Occipital lobe (tissue), 2 donors: ENCODE data around the gene CPNE9. TPM values are rescaled to one million over a fixed set of nuclear protein-coding genes. Genes with fewer than 3 reads are reported as not detected.

ENCODE experiments used
- DNase-seq: peaks from one replicate; lab custom pipeline; 2025; lab: John Stamatoyannopoulos, UW
- total RNA-seq: library from RNA; depleted of rRNA; stranded (reverse); fragments of >200 nt; gene quantifications from one replicate; pipeline ENCODE4 v1.2.3, GENCODE V29; 2014

The CPNE9 gene
- total RNA-seq, 1 donor from 2014 or later: 0.31 TPM

DNA sequence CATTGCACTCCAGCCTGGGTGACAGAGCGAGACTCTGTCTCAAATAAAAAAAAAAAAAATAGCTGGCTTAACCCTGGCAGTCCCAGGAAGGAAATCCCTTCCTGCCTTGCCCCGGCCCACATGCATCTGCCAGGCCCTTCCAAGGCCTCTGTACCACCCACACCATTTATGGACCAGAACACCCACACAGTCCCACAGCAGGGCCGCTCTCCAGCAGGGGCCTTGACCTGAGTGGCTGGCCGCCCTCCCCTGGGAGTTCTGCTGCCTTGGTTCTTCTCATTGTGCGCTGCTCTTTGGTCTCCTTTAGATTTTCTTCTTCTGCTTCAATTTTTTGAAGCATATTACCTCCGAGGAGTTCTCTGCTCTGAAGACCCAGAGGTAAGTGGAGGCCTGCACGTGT, 16.1 kb upstream of the CPNE9 start:
- DNase-seq: no peak

DNA sequence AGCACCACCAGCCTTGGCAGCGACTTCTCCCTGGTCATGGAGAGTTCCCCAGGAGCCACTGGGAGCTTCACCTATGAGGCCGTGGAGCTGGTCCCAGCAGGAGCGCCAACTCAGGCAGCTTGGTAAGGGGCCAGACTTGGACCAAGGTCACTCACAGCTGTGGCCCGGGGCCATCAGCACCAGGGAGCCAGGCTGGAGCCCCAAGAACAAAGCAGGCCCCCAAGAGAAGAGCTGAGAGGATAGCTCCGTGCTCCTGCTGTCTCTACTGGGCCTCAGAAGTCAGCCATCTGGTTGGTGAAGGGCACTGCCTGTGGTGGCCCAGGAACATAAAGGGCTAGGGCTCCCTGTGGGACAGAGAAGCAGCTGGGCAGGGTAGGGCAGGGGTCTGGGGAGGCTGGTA, 14.7 kb upstream of the CPNE9 start:
- DNase-seq: no peak

DNA sequence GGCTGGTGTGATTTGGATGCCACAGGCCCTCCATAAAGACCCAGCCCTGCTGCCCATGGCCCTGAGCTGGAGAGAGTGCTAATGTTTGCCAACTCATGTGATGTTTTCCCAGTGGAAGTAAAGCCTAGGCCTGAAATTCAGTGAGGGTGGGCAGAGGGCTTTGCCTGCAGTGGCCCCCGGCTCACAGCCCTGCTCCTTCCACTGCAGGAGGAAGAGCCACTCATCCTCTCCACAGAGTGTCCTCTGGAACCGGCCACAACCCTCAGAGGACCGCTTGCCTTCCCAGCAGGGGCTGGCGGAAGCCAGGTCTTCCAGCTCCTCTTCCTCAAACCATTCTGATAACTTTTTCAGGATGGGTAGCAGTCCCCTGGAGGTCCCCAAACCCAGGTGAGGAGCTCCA, 13.9 kb upstream of the CPNE9 start:
- no peak for DNase-seq

DNA sequence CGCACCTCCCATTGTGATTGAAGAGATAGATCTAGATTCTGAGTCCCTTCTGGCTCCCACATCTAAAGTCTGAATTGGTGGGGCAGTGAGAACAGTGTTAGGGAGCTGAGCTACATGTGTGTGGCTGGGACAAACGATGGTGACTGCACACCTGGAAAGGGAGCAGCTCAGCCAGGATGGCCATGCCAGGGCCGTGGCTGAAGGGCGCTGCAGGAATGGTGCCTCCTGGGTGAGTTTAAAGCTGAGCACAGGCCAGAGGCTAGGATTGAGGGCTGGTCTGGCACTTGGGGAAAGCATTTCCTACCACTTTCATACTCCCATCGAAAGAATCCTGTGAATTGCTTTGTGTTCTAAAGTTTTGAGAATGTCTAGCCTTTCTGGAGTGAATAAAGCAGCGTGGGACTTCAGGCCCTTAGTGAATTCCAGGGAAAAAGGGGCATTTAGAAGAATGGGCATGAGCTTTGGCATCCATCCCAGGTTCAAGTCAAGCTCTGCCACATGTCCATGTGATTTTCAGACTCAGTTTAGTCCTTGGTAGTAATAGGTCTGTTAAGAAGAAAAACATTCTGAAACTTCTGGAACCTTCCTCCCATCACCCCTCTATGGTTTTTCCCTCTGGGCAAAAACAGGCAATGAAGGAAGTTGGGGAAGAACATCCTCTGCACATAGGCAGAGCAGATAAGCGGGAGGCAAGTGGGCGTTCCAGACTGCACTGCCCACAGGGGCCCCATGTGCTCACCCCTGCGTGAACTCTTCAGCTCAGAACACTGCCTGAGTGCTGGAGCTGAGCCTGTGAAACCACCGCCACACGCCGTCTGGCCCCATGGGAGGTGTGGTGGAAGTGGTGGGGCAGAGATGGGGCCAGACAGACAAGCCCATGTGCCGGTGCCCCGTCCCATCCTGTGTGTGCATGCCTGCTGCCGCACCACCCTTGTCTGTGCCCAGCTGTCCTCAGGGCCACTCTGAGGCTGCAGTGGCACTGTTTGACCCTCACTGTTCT, 12.9 kb upstream of the CPNE9 start:
- DNase-seq: no peak

DNA sequence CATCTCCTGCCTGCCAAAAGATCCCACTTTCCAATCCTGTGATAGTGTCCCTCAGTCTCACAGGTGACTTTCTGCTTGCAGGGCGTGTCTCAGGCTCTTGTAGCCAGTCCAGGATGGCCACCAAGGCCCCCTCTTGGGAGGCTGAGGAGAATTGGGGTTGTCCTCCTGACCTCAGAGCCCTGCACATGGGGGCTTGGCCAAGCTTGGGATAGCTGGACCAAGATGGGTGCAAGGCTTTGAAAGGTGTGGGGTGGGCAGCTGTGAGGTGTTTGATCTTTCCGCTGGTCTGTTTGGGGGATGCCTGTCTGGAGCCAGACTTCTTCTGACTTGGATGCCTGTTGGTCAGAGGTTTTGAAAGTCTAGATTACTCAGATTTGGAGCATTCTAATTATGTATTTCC, 12.0 kb upstream of the CPNE9 start:
- DNase-seq: no peak

DNA sequence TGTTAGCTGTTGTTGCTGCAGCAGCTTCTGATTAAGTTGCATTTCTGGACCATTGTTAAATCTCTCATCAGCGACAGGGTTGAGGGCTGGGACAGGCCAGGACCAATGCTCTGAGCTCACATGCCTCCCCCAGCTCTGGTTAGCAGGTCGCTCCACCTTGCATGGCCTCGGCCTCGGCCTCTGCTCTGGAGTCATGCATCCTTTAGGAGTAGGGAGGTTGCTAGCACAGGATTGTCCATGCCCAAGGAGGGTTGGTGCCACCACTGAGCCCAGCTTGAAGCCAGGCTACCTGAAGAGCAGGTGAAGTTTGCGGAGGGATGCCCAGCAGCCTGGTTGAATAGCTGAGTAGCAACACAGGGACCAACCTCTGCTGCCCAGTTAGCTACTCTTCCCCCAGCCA, 11.2 kb upstream of the CPNE9 start:
- no peak for DNase-seq

DNA sequence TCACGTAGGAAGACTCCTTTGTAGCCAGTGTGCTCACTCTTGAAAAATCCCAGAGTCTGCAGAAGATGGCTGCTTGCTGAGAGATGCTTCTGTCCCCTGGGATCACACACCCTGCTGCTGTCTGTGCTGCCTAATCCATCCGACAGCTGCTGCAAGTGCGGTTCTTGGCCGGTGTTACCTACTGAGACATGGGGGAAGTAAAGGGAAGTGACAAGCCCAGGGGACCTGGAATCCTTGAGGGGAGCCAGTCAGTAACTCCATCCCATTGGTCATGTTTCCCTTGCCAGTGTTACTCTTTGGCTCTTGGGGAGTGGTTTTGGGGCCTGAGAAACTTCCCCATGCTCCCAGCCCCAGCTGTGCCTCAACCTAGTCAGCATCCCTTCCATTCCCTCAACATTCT, 8.3 kb upstream of the CPNE9 start:
- DNase-seq: no peak

DNA sequence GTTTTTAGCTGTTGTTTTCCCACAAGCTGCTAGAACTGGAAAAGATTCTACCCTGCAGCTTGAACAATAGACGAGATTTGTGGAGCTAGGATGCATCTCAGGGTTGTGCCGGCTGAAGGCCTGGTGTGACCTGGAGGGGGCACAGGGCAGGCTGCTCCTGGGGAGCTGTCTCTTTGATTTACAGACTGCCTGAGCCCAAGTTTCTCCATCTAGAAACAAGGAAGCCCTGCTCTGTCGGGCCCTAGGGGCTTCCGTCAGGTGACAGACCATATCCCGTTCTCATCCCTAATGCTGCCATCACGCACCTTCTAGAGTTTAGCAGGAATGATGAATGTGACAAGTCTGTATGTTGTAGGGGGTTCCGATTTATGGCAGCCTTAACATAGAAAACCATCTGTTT, 7.9 kb upstream of the CPNE9 start:
- no peak for DNase-seq

DNA sequence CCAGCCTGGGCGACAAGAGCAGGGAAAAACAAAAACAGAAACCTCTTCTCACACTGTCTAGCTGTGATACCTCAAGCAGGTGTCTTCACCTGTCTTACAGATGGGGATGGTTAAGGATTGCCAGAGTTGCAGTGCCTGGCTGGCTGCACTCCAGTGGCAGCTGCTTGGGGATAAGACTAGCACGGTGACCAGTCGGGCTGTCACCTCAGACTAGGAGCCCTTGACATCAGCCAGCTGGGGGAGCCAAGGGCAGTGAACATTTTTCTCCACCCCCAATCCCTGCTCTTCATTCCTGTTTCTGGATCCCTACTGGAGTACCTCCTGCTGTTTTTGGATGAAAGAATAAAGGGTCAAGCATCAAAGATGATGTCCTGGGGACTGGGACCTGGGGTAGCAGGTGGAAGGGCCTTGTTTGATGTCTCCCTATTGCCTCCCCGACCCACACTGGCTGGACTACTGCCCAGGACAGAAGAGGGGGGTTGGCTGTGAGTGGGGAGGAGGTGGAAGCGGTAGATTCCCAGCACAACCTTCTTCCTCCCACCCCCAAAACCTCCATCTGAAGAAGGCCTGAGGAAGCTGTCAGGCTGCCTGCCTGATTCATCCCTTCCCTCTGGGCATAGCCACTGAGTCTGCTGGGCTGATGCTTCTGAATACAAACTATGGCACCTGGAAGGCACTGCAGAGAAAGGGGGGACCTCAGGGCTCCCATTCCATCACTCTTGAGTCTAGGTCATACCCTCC, 7.0 kb upstream of the CPNE9 start:
- no peak for DNase-seq

DNA sequence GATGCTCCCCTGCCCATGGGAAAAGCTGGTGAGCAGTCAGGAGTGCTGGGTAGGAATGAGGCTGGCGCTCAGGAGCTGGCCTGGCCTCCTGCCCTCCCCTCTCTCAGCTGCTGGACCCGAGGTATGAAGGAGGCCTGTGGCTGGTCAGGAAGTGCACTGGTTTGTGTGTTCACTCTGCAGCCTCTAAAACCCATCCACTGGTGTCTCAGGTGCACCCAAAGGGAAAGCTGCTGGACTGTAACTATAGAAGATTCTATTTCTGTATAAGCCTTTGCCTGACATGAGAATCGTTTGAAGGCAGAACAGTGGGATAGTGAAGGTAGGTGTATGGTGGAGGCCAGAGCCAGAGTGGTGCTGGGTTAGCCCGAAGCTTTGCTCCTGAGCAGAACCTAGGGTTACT, 5.7 kb upstream of the CPNE9 start:
- no peak for DNase-seq

DNA sequence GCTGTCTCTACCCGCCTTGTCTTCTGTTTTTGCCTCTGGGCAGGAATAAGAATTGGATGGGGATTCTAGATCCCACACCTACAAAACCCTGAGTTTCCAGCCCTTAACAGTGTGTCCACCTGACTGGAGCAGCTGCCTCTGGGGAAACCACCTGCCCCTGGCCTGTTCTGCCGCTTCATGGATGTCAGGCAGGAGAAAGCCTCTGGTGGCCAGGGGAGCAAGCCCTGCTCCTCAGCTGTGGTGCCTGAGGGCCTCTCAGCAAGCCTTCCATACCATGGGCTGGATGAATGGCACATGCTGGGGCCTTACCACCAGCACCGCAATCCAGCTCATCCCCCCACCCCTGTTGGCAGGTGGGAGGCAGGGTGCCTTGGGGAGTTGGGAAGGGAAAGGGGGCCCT, 5.3 kb upstream of the CPNE9 start:
- no peak for DNase-seq

DNA sequence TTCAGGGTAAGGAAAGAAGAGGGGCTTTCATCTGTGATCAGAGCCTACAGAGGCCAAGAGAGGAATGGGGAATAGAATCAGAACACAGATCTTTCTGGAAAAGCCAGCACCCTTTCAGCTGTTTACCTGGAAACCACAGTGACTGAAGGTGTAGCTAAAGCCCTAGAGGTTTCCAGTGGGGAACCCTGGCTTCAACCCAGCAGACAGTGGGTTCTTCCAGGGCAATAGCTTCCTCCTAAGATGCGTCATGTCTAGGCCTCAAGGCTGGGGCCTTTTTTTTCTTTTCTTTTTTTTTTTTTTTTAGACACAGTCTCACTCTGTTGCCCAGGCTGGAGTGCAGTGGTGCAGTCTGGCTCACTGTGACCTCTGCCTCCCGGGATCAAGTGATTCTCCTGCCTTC, 3.1 kb upstream of the CPNE9 start:
- no peak for DNase-seq

DNA sequence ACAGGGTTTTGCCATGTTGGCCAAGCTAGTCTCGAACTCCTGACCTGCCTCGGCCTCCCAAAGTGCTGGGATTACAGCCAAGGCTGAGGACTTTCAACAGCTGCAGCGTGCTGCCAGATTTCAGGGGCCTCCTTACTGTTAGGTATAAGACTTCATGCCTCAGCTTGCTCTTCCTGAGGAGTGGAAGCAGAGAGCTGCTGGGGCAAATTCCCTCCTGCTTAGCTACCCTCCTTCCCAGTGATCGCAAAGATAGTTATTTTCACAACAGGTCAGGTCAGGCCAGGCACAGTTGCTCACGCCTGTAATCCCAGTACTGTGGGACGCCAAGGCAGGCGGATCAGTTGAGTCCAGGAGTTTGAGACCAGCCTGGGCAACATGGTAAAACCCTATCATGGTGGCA, 2.6 kb upstream of the CPNE9 start:
- no peak for DNase-seq

DNA sequence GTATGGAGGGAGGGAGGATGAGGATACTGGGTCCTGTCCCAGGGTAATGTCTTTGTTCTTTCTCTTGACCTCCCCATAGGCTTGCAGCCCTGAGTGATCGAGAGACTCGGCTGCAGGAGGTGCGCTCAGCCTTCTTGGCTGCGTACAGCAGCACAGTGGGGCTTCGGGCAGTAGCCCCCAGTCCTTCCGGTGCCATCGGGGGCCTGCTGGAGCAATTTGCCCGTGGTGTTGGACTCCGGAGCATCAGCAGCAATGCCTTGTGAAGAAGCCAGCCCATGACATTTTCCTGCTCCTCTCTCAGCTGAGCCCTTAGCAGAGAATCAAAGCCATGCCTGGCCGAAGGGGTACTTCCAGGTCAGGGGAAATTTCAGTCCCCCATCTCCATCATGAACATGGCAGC, 1.9 kb upstream of the CPNE9 start:
- DNase-seq: no peak

DNA sequence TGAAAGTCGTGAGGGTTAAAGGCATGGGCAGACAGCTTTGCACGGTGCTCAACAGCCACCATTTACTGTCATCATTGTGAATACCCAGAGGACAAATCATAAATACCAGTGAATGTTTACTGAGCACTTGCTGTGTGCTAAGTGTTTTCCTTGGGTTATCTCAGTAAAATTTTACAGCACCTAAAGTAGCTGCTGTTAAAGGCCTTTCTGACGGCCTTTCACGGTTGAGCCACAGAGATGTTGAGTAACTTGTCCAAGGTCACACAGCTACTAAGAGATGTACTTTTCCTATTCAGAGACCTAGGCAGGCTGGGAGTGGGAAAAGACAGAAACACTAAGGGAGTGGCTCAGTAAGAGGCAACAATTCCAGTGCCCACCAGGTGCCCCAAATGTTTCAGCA, 393 bp upstream of the CPNE9 start:
- no peak for DNase-seq

DNA sequence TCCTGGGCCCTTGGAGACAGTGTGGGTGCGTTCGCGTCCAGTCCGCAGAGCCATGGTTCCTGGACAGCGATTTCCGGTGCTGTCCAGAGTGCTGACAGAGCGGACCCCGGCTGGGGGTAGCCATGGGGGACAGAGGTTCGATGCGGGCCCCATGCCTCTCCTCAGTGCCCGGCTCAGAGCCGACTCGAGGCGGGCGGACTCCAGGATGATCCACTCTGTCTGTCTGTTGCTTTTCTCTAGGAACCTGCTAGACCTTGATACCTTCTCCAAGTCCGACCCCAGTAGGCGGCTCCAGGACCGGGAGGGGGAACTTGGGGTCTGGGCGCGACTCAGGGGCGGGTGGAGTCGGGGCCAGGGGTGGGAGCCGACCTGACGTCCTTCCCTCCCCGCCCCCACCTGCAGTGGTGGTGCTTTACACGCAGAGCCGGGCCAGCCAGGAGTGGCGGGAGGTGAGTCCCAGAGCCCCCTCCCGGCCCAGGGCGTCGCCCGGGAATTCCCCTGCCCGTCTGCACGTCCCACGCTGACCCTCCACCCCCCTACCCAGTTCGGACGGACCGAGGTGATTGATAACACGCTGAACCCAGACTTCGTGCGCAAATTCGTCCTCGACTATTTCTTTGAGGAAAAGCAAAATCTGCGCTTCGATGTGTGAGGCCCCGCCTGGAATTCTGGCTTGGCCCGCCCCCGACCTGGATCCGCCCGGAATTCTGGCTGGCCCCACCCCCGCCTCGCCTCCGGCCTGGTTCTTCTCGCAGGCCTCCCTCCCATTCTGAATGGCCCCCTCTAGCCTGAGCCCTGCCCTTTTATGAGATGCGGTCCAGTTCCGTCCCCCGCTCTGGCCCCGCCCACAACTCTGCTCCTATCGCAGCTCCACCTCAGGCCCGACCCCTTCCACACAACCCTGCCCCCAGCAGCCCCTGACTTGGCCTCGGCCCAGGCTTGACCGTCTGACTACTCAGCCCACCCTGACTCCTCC, 1.0 kb downstream of the CPNE9 start:
- DNase-seq: no peak

DNA sequence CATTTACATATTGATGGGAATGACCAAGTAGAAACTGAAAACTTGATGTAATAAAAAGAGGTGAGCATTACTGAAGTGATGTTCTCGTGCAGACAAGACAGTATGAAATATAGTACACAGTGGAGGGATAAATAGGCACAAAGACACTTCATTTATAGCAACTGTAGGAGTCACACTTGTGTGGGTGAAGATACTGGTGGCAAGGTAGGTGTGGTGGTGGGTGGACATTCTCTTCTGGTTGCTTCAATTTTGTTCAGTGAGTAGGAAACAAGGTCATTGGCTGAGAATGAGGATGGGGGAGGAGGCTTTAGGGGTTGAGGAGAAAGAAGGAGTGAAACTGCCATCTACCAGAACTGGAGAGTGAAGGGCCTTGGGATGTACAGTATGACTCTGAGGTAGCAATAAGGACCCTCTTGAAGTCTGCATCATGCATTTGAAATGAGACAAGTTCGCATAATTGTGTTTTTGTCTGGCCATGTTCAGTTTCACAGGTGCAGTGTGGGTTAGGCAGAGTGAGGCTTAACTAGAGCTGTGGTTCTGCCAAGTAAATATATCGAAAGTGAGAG, 6.6 kb downstream of the CPNE9 start:
- DNase-seq: no peak

DNA sequence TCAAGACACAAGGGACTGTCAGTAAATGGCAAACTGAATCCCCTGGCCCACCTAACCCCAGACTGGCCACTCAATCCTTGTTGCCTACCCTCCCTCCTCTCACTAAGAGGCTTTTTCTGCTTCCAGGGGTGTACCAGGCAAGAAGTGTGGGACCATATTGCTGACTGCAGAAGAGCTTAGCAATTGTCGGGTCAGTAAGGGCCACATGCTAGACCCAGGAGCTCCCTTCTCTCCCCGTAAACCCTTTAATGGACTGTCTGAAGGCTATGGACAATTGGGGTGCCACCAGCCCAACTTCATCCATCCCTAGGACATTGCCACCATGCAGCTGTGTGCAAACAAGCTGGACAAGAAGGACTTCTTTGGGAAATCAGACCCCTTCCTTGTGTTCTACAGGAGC, 8.8 kb downstream of the CPNE9 start:
- DNase-seq: no peak

DNA sequence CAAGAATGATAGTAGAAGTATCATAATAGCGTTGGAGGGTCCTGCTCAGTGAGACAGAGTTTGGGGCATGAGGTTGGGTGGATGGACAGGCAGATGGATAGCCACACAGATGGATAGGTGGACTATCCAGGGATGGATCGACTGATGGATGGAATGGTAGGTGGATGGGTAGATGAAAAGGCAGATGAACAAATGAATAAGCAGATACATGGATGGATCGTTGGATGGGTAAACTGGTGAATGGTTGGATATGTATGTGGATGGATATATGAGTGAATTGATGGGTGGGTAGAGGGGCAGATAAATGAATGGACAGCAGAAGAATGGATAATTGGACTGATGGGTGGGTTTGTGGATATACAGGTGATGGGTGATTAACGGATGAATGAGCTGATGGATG, 9.5 kb downstream of the CPNE9 start:
- DNase-seq: no peak

DNA sequence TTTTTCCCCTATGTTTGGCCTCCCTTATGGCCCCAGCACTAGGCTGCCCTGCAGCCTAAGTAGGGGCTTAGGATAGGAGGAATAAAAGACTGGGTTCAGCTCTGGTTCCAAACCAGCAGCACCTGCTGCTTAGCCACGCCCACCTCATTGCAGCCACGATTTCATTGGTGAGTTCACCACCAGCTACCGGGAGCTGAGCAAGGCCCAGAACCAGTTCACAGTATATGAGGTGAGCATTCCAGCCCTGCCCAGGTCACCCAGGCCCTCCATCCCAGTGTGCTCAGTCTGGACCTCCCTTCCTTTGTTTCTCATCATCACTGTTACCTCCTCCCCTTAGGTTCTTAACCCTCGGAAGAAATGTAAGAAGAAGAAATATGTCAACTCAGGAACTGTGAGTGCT, 11.5 kb downstream of the CPNE9 start:
- no peak for DNase-seq

DNA sequence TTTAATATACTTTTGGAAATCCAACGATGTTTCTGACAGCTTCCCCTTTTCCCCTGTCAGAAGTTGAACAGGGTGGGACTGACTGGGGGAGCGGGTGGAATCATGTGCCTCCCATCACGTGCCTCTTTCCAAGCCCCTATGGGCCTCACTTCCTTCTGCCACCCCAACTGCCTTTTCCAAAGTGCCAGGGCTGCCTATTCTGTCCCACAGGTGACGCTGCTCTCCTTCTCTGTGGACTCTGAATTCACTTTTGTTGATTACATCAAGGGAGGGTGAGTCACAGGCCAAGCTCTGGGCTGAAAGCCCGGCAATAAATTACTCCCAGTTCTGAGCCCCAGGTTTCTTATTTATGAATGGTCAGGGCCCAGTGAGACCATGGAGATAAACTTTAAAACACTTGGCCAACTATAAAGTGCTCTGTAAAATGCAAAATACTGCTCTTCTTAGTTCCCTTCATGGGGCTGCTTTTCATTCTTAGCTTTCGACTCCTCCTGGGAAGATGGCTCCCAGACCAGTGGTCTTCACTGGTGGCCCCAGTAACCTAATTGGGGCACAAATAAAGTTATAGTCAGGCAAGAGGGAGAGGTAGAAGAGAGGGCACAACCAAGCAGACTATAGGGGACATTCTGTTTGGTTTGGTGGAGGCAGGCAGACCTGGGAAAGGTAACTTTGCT, 12.3 kb downstream of the CPNE9 start:
- DNase-seq: peak; percentile 46
